C4-2B (cell line): Measurements from ENCODE around the gene SHC2.

Experiments used
- CTCF ChIP-seq: fragments of 450-650 bp; conservative IDR thresholded peaks from 2 replicates; pipeline ENCODE4 v1.5.1; 2017; ENCODE audit warnings: mild to moderate bottlenecking
- ZFX ChIP-seq: fragments of 450-650 bp; IDR thresholded peaks from 2 replicates; pipeline ENCODE4 v1.6.1; 2017

- no peak for TF ChIP-seq CTCF
- TF ChIP-seq ZFX: no peak
These were observed 65.4 kb downstream of the SHC2 start for GRCh38 chr19:395467-395866.
